Natural killer cell treated with Interleukin-12 subunit alpha and Interleukin-12 subunit beta and Interleukin-15 and Interleukin-18, amount 100 ng/mL, for 72 hours (primary cell): ENCODE measurements around the gene HOXD8. TPM values are rescaled to one million over a fixed set of nuclear protein-coding genes. Genes with fewer than 3 reads are reported as not detected.

Source experiments
- ATAC-seq, 2 donors: fragments of 150-1000 bp; cut with Tn5 transposase in 1 of 2; sonication (Bioruptor Pico), chemical (Tn5 transposase) in 1 of 2; 2 replicates each; pipeline ENCODE4 v1.10.0; 2021
- DNase-seq: peaks from one replicate; pipeline ENCODE4 v3.0.0; 2022; ENCODE audit warnings: low spot score
- H3K27ac Mint-ChIP-seq, 2 donors: 1 replicate in 1 of 2; 2 replicates in 1 of 2; pipeline ENCODE4 v1.8.0; 2022; ENCODE audit warnings: mixed read lengths in 2 of 2, mild to moderate bottlenecking in 1 of 2, moderate library complexity in 1 of 2
- H3K27me3 Mint-ChIP-seq, 2 donors: 1 replicate in 1 of 2; 2 replicates in 1 of 2; pipeline ENCODE4 v1.8.0; 2022; ENCODE audit warnings: mixed read lengths in 2 of 2
- H3K36me3 Mint-ChIP-seq: one replicate; pipeline ENCODE4 v1.8.0; 2022; ENCODE audit warnings: mixed read lengths
- H3K4me1 Mint-ChIP-seq, 2 donors: 1 replicate in 1 of 2; 2 replicates in 1 of 2; pipeline ENCODE4 v1.8.0; 2022; ENCODE audit warnings: low read depth in 2 of 2, mixed read lengths in 2 of 2, mild to moderate bottlenecking in 1 of 2
- H3K4me3 Mint-ChIP-seq: one replicate; pipeline ENCODE4 v1.8.0; 2022; ENCODE audit warnings: mixed read lengths
- H3K9me3 Mint-ChIP-seq: 2 replicates; pipeline ENCODE4 v1.8.0; 2022; ENCODE audit warnings: mixed read lengths
- total RNA-seq, 2 donors: library from RNA; stranded (reverse); gene quantifications; one replicate each; pipeline ENCODE4 v1.2.3, GENCODE V29; 2022

Gene HOXD8
- total RNA-seq, 2 donors from 2014 or later: not detected

DNA sequence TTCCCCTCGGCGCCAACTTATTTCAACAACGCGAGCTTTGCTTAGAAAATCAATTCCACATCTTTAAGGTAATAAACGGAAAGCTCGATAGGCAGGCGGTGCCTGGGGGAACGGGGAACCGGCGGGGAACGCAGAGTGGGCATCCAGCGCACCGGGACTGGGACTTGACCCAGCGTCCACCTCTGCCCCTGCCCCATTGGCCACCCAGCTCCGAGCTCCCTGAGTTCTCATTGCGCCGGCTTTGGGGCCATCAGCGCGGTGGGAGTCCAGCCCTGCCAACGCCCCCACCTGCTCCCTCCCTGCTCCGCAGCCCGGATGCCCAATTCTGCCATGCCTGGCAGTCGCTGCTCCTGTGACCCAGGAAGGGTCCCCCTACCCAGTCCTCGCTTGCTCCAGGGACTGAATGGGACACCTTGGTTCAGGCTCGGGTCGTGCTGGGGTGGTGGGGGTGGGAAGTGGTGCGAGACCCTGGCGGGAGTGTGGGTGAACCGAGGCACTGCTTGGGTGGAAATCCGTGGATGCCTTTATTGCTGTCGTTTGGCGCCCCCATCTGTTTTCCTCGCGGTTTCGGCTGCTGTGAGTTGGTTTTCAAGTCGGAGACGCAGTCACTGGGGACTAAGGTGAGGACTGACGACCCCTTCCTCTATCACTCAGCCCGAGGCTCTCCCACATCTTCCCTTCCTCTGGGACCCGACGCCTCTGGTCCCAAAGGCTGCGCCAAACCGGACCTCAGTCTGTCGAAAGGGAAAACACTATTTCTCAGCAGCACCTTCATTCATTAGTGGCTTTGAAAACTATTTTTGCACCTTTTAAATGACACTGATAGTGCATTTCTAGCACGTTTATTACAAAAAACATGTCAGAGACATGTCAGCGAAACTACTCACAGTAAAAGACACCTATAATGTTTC lies 43.4 kb upstream of the HOXD8 start:
- ATAC-seq: no peak
- no peak overlapping the region for H3K4me3 Mint-ChIP-seq
- peaks cover 45 to 84% of the 10 kb centered on the region in 2 donors for H3K27me3 Mint-ChIP-seq
- H3K9me3 Mint-ChIP-seq: no peaks in the 10 kb centered on the region
- peaks cover 0 to 8% of the 10 kb centered on the region in 2 donors for H3K4me1 Mint-ChIP-seq
- peaks cover 17% of the 10 kb centered on the region for H3K36me3 Mint-ChIP-seq
- no peak for DNase-seq
- H3K27ac Mint-ChIP-seq: no peak overlapping the region

DNA sequence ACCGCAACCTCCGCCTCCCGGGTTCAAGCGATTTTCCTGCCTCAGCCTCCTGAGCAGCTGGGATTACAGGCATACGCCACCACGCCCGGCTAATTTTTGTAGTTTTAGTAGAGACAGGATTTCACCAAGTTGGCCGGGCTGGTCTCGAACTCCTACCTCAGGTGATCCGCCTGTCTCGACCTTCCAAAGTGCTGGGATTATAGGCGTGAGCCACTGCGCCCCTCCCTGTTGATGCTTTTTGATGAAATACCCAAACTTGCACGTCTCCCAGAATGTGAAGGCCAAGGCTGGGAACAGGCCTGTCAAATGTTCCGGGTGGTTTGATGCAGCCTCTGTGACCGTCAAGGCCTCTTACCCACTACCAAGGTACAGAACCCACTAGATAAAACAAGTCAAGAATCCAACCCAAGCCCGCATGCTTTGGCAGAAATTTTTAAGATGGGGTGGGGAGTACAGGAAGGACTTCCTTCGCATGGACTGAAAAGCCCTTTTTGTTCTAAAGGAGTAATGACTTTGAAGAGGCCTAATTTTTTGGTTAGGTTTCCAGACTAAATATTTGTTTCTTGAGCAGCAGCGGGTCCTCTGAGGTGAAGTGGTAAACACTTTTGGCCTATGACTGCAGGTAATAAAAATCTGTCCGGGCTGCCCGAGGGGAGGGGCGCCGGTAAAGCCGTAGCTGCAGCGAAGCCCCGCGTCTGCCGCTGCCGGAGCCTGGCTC lies 42.0 kb upstream of the HOXD8 start:
- H3K27me3 Mint-ChIP-seq: peaks cover 50 to 88% of the 10 kb centered on the region in 2 donors
- ATAC-seq (no peak), DNase-seq (no peak)
- peaks cover 5 to 11% of the 10 kb centered on the region in 2 donors for H3K4me1 Mint-ChIP-seq
- H3K27ac Mint-ChIP-seq: no peak overlapping the region
- H3K9me3 Mint-ChIP-seq: no peaks in the 10 kb centered on the region
- H3K4me3 Mint-ChIP-seq: no peak overlapping the region
- H3K36me3 Mint-ChIP-seq: peaks cover 12% of the 10 kb centered on the region

DNA sequence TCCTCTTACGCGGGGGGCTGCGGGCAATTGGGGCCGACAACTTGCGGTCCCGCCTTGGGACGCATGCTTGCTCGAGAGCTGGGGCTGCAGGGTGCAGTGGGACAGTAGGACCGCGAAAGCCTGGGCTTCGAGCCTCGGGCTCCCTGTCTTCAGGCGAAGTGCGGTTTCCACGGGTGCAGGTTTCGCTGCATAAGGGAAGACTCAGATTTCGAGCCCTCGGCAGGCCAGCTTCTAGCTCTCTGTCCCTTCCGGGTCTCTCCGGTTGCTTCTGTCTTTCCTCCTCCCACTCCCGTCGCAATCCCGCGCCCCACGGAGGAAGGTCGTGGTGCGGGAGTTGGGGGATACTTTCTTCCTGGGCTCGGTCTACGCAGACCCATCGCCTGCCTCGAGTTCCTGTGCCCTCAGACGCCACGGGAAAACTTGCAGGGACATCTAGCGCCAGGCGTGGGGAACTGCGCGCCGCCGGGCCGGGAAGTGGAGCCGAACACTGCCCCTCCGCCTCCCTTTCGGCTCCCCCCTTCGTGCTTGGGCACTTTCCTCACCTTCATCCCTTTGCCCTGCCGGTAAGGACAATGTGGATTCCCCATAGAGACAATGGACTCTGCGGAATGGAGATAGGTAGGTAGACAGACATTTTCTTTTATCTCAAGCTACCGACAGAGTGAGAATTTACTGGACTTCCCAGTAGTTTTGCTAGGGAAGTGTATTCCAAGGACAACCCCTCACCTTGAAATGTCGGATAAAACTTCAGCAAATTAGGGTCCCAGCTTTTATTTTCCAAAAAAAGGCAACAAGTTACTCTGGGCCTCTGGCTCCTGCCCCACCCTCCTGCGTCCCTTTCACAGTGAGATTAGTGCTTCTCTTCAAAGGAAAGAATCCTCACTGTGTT lies 41.2 kb upstream of the HOXD8 start:
- no peak for ATAC-seq
- DNase-seq: no peak
- H3K4me3 Mint-ChIP-seq: peak overlapping the region; percentile 58
- H3K4me1 Mint-ChIP-seq: peaks cover 5 to 11% of the 10 kb centered on the region in 2 donors
- peaks cover 12% of the 10 kb centered on the region for H3K36me3 Mint-ChIP-seq
- H3K27ac Mint-ChIP-seq: no peak overlapping the region
- H3K27me3 Mint-ChIP-seq: peaks cover 52 to 80% of the 10 kb centered on the region in 2 donors
- no peaks in the 10 kb centered on the region for H3K9me3 Mint-ChIP-seq

- DNase-seq (no peak), ATAC-seq (no peak)
- no peak overlapping the region for H3K4me3 Mint-ChIP-seq
- peaks cover 53 to 80% of the 10 kb centered on the region in 2 donors for H3K27me3 Mint-ChIP-seq
- H3K27ac Mint-ChIP-seq: no peak overlapping the region
- peaks cover 6% of the 10 kb centered on the region for H3K36me3 Mint-ChIP-seq
- H3K9me3 Mint-ChIP-seq: no peaks in the 10 kb centered on the region
- H3K4me1 Mint-ChIP-seq: peaks cover 5 to 14% of the 10 kb centered on the region in 2 donors
Measured at GRCh38 chr2:176088937-176089842, 40.3 kb upstream of the HOXD8 start.

- DNase-seq (no peak), ATAC-seq (no peak)
- Mint-ChIP-seq H3K4me3 (no peak overlapping the region), H3K27me3 (peaks cover 53 to 80% of the 10 kb centered on the region in 2 donors), H3K4me1 (peaks cover 5 to 14% of the 10 kb centered on the region in 2 donors), H3K9me3 (no peaks in the 10 kb centered on the region), H3K27ac (no peak overlapping the region), H3K36me3 (peaks cover 6% of the 10 kb centered on the region)
Measured at GRCh38 chr2:176089843-176090395, 39.6 kb upstream of the HOXD8 start.

DNA sequence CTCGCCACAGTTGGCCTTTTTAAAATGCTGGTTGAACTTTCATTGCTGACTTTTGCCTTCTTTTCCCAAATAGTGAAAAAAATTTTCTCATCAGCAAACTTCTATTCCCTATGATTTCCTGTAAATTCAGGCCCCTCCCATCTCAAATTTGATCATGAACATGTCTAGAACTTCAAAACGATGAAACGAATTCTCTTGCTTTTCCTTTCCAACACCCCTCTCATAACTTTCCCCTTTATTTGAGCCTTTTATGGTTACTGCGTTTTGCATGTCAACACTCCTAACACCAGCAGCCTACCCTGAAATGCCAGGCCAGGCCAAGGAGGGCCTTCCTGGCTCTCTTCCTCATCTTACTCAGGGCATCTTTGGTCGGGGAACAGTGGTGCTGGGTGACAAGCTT lies 38.6 kb upstream of the HOXD8 start:
- Mint-ChIP-seq H3K27ac (no peak overlapping the region), H3K36me3 (peaks cover 6% of the 10 kb centered on the region), H3K9me3 (no peaks in the 10 kb centered on the region), H3K4me1 (peaks cover 5 to 14% of the 10 kb centered on the region in 2 donors), H3K4me3 (no peak overlapping the region), H3K27me3 (peaks cover 58 to 84% of the 10 kb centered on the region in 2 donors)
- ATAC-seq (no peak), DNase-seq (no peak)

DNA sequence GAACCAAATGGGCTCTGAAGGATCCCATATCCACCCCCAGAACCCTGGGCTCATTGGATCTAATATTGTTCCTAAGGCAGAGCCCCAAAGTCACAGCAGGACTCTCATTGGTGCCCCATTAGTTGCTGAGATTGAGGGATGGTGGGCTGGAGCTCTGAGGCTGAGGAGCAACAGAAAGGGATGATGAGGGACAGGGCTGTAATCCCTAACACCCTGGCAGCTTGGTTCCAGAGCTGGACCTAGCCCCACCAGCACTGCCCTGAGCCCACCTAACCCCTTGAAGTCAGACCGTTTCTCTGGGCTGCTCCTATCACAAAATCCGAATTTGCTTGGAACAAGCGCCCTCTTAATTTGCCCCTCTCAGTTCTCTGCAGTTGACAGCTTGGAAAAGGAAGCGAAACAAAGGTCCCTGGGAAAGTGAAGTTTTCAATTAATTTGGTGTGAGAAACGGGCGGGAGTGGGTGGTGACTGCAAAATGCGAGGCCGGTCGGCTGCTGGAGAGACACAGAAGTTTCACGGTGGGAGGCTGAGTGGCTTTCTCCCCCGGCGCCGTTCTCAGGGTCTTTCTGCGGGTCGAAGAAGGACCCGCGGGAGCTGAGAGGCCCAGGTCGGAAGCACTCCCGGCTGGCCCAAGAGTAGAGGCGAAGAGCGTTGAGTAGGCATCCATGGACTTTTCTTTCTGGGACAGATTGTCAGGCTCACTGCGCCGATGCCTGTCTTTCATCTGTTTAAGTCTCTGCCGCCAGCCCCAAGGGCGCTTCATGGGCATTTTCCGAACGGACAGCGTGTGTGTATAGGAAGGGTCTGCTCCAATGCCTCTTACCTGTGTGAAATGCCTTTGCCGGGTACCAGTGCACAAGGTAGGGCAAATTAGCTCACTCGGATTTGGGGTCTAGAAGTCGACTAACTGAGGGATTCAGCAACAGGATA lies 37.9 kb upstream of the HOXD8 start:
- peaks cover 6% of the 10 kb centered on the region for H3K36me3 Mint-ChIP-seq
- DNase-seq (no peak), ATAC-seq (no peak)
- no peak overlapping the region for H3K27ac Mint-ChIP-seq
- peaks cover 57 to 82% of the 10 kb centered on the region in 2 donors for H3K27me3 Mint-ChIP-seq
- H3K4me3 Mint-ChIP-seq: peak overlapping the region; percentile 47
- peaks cover 8 to 16% of the 10 kb centered on the region in 2 donors for H3K4me1 Mint-ChIP-seq
- H3K9me3 Mint-ChIP-seq: no peaks in the 10 kb centered on the region

DNA sequence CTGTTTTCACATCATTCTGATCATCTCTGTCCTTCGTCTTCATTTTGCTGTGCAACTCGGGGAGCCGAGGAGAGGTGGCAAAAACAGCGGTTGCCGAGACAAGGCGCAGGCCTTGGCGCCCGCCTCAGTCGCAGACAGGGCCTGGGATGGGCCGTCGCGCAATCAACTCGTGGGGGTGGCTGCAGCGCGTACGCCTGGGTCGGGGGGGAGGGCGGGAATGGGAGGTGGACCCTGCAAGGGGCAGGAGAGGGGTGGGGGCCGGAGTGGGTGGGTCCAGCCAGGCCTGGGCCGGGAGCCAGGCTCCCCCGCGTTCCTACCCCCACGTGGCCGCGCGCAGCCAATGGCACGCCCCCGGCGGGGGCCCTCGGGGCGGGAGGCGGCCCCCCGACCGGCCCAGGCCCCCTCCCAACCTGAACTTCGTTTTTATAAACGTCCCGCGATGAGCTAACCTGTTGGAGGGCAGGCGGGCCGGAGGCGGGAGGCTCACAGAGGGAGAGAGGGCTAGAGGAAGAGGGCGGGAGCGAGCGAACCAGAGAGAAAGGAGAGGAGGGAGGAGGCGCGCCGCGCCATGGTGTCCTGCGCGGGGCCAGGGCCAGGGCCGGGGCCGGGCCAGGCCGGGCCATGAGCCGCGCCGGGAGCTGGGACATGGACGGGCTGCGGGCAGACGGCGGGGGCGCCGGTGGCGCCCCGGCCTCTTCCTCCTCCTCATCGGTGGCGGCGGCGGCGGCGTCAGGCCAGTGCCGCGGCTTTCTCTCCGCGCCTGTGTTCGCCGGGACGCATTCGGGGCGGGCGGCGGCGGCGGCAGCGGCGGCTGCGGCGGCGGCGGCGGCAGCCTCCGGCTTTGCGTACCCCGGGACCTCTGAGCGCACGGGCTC lies 37.0 kb upstream of the HOXD8 start, which contains the start of gene HOXD13:
Gene HOXD13 (plus strand): TSS at position 452 of the 875 bp plus-strand sequence. CDS start 170 bp downstream, at position 622.
- no peaks in the 10 kb centered on the region for H3K9me3 Mint-ChIP-seq
- H3K27ac Mint-ChIP-seq: no peak within 1 kb of the TSS
- peaks cover 58 to 82% of the 10 kb centered on the region in 2 donors for H3K27me3 Mint-ChIP-seq
- no peak for DNase-seq
- no peaks in the 10 kb centered on the region for H3K36me3 Mint-ChIP-seq
- H3K4me1 Mint-ChIP-seq: peaks cover 16 to 24% of the 10 kb centered on the region in 2 donors
- H3K4me3 Mint-ChIP-seq: peak within 1 kb of the TSS; percentile 47
- ATAC-seq: peak in 1 of 2 donors; percentile 52

DNA sequence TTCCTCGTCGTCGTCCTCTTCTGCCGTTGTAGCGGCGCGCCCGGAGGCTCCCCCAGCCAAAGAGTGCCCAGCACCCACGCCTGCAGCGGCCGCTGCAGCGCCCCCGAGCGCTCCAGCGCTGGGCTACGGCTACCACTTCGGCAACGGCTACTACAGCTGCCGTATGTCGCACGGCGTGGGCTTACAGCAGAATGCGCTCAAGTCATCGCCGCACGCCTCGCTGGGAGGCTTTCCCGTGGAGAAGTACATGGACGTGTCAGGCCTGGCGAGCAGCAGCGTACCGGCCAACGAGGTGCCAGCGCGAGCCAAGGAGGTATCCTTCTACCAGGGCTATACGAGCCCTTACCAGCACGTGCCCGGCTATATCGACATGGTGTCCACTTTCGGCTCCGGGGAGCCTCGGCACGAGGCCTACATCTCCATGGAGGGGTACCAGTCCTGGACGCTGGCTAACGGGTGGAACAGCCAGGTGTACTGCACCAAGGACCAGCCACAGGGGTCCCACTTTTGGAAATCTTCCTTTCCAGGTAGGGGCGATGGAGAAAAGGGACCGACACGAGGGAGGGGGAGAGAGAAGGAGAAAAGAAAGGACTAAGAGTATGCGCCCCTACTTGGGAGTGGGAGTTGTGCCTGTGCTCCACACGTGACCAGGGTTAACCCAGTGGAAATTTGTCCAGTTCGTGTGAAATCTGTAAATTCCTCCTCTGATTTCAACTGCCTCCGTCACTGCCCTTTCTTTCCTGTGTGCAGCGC lies 36.2 kb upstream of the HOXD8 start:
- no peak for ATAC-seq
- H3K4me3 Mint-ChIP-seq: peak overlapping the region; percentile 5

GRCh38 chr2:176093898-176094249 lies 35.6 kb upstream of the HOXD8 start:
- H3K4me1 Mint-ChIP-seq: peaks cover 20 to 22% of the 10 kb centered on the region in 2 donors
- no peak overlapping the region for H3K27ac Mint-ChIP-seq
- ATAC-seq (no peak), DNase-seq (no peak)
- no peaks in the 10 kb centered on the region for H3K9me3 Mint-ChIP-seq
- peak overlapping the region; percentile 5 for H3K4me3 Mint-ChIP-seq
- H3K27me3 Mint-ChIP-seq: peaks cover 60 to 75% of the 10 kb centered on the region in 2 donors
- no peaks in the 10 kb centered on the region for H3K36me3 Mint-ChIP-seq

More for the DNA sequence above, 36.2 kb upstream of the HOXD8 start:
- Mint-ChIP-seq H3K4me1 (peaks cover 20 to 23% of the 10 kb centered on the region in 2 donors), H3K27ac (no peak overlapping the region), H3K27me3 (peaks cover 60 to 80% of the 10 kb centered on the region in 2 donors), H3K9me3 (no peaks in the 10 kb centered on the region), H3K36me3 (no peaks in the 10 kb centered on the region)
- no peak for DNase-seq
